Smooth muscle cell (in vitro differentiated cells): ENCODE results near the gene INPPL1. TPM values are rescaled to one million over a fixed set of nuclear protein-coding genes. Genes with fewer than 3 reads are reported as not detected.
A peak's percentile ranks its signal among the peaks of the same experiment; 100 is the strongest.
"Not testable (repeated sequence)": the region's sequence is repeated elsewhere in the genome, so short reads cannot be mapped to it uniquely, and the experiment has no call there.

Experiments used
- DNase-seq: peaks from one replicate; lab custom pipeline; 2025; ENCODE audit not compliant: unreplicated experiment; lab: John Stamatoyannopoulos, UW
- H2AFZ ChIP-seq: fragments of 200-600 bp; sonication (generic); 2 replicates; pipeline ENCODE4 v1.6.0; 2016; ENCODE audit warnings: antibody characterized with exemption, low read depth, mild to moderate bottlenecking
- H3F3A ChIP-seq: fragments of 200-600 bp; sonication (generic); 2 replicates; pipeline ENCODE4 v1.6.0; 2017; ENCODE audit warnings: antibody characterized with exemption, low read depth
- H3K27ac ChIP-seq: fragments of 200-600 bp; sonication (generic); 2 replicates; pipeline ENCODE4 v1.5.1; 2016; ENCODE audit warnings: low read depth, mild to moderate bottlenecking
- H3K27me3 ChIP-seq: fragments of 200-600 bp; sonication (generic); 2 replicates; pipeline ENCODE4 v1.6.1; 2016; ENCODE audit warnings: low read depth, mild to moderate bottlenecking
- H3K36me3 ChIP-seq: fragments of 200-600 bp; sonication (generic); 2 replicates; pipeline ENCODE4 v1.5.1; 2016; ENCODE audit warnings: low read depth
- H3K4me1 ChIP-seq: fragments of 200-600 bp; sonication (generic); 2 replicates; pipeline ENCODE4 v1.5.1; 2016; ENCODE audit warnings: low read depth
- H3K4me2 ChIP-seq: fragments of 200-600 bp; sonication (generic); 2 replicates; pipeline ENCODE4 v1.6.0; 2016; ENCODE audit warnings: mild to moderate bottlenecking
- H3K4me3 ChIP-seq: fragments of 200-600 bp; sonication (generic); 2 replicates; pipeline ENCODE4 v1.5.1; 2016; ENCODE audit warnings: mild to moderate bottlenecking
- H3K79me2 ChIP-seq: fragments of 200-600 bp; sonication (generic); 2 replicates; pipeline ENCODE4 v1.6.0; 2016; ENCODE audit warnings: low read depth, mild to moderate bottlenecking
- H3K9ac ChIP-seq: fragments of 200-600 bp; sonication (generic); 2 replicates; pipeline ENCODE4 v1.6.0; 2016; ENCODE audit warnings: low read depth
- H3K9me3 ChIP-seq: fragments of 200-600 bp; sonication (generic); replicated peaks from 2 replicates; pipeline ENCODE4 v1.5.1; 2016; ENCODE audit warnings: low read depth
- H4K20me1 ChIP-seq: fragments of 200-600 bp; sonication (generic); 2 replicates; pipeline ENCODE4 v1.6.0; 2016; ENCODE audit warnings: low read depth
- CTCF ChIP-seq: fragments of 200-600 bp; sonication (generic); IDR thresholded peaks from 2 replicates; pipeline ENCODE4 v1.5.1; 2017; ENCODE audit warnings: borderline replicate concordance, mild to moderate bottlenecking, antibody characterized with exemption; ENCODE audit not compliant: insufficient read depth, poor library complexity, severe bottlenecking
- WGBS: methylation state at CpG from one replicate; pipeline ENCODE4 v1.1.7; 2016; ENCODE audit warnings: low lambda C conversion rate; 5-methylcytosine and 5-hydroxymethylcytosine counted together
- polyA plus RNA-seq: library from polyadenylated mRNA; unstranded; fragments of >200 nt; fragmentation: Nextera tagmentation; extraction: Ambion mirVana; gene quantifications from 2 replicates; pipeline ENCODE4 v1.2.1, GENCODE V29; 2016
- total RNA-seq: library from RNA; depleted of rRNA; stranded (reverse); fragments of >200 nt; gene quantifications from 2 replicates; pipeline ENCODE4 v1.2.3, GENCODE V29; 2014

INPPL1 gene
- total and polyA plus RNA-seq, 2 experiments from 2014 or later: 71.6 to 95.6 TPM

GRCh38 chr11:72179804-72180396, 44.7 kb upstream of the INPPL1 start:
- Histone ChIP-seq H3K4me2 (no peak overlapping the region), H3K4me3 (no peak overlapping the region), H3K9ac (no peak overlapping the region), H3K36me3 (no peaks in the 10 kb centered on the region), H3K4me1 (peaks cover 3% of the 10 kb centered on the region), H3K27me3 (no peaks in the 10 kb centered on the region), H3K9me3 (no peaks in the 10 kb centered on the region), H3F3A (no peaks in the 10 kb centered on the region), H2AFZ (no peak overlapping the region), H3K27ac (no peak overlapping the region), H4K20me1 (no peaks in the 10 kb centered on the region), H3K79me2 (no peaks in the 10 kb centered on the region)
- 92% methylated on average over 4 of the region's 4 CpGs for WGBS
- no peak for TF ChIP-seq CTCF
- DNase-seq: no peak

GRCh38 chr11:72180892-72181552, 43.5 kb upstream of the INPPL1 start:
- not testable (repeated sequence) for DNase-seq, H3K4me3 ChIP-seq, H2AFZ ChIP-seq, H4K20me1 ChIP-seq, H3K9me3 ChIP-seq, H3K79me2 ChIP-seq, H3K27me3 ChIP-seq, H3K9ac ChIP-seq, H3K36me3 ChIP-seq, H3F3A ChIP-seq, H3K4me1 ChIP-seq, H3K27ac ChIP-seq
- H3K4me2 ChIP-seq: peak overlapping the region; percentile 35
- WGBS: 56% methylated on average over 6 of the region's 7 CpGs

- H3K36me3 ChIP-seq, H3F3A ChIP-seq, H3K4me2 ChIP-seq, H3K27ac ChIP-seq, H4K20me1 ChIP-seq, H3K27me3 ChIP-seq, H3K4me3 ChIP-seq, H2AFZ ChIP-seq, H3K9ac ChIP-seq, H3K9me3 ChIP-seq, H3K79me2 ChIP-seq, DNase-seq, H3K4me1 ChIP-seq: not testable (repeated sequence)
- 69% methylated on average over 3 of the region's 3 CpGs for WGBS
Measured at GRCh38 chr11:72181553-72181958, 43.0 kb upstream of the INPPL1 start.

GRCh38 chr11:72188267-72188666, 36.3 kb upstream of the INPPL1 start:
- Histone ChIP-seq H3K9ac (no peak overlapping the region), H3K27me3 (no peaks in the 10 kb centered on the region), H3K36me3 (no peaks in the 10 kb centered on the region), H2AFZ (no peak overlapping the region), H3F3A (no peaks in the 10 kb centered on the region), H3K4me1 (peaks cover 11% of the 10 kb centered on the region), H3K79me2 (no peaks in the 10 kb centered on the region), H3K27ac (no peak overlapping the region), H3K4me2 (no peak overlapping the region), H4K20me1 (no peaks in the 10 kb centered on the region), H3K4me3 (no peak overlapping the region), H3K9me3 (no peaks in the 10 kb centered on the region)
- TF ChIP-seq CTCF: no peak
- 100% methylated on average over 1 of the region's 1 CpG for WGBS
- no peak for DNase-seq
